Liver (tissue), 9 donors: ENCODE results near the gene PDCL3. TPM values are rescaled to one million over a fixed set of nuclear protein-coding genes. Genes with fewer than 3 reads are reported as not detected.

Experiments used
- DNase-seq: peaks from one replicate; pipeline ENCODE4 v3.0.0-alpha.2; 2017; ENCODE audit warnings: low spot score
- H3K27ac ChIP-seq, 2 donors: one replicate each; pipeline ENCODE4 v1.7.0; 2013; ENCODE audit warnings: inconsistent platforms in 2 of 2, low read length in 2 of 2, control low read depth in 1 of 2, low read depth in 1 of 2, mild to moderate bottlenecking in 1 of 2
- H3K27me3 ChIP-seq, 4 donors: one replicate each; pipeline versions ENCODE4 v1.6.1 to v1.7.0; 2013; ENCODE audit warnings: low read length in 3 of 4, inconsistent platforms in 1 of 4, mild to moderate bottlenecking in 1 of 4, moderate library complexity in 1 of 4; ENCODE audit not compliant: control insufficient read depth in 4 of 4, insufficient read depth in 4 of 4
- H3K36me3 ChIP-seq, 4 donors: one replicate each; pipeline versions ENCODE4 v1.6.1 to v1.7.0; 2013; ENCODE audit warnings: low read length in 3 of 4, mild to moderate bottlenecking in 3 of 4, low read depth in 1 of 4, moderate library complexity in 1 of 4; ENCODE audit not compliant: control insufficient read depth in 4 of 4, insufficient read depth in 3 of 4
- H3K4me1 ChIP-seq, 4 donors: one replicate each; pipeline versions ENCODE4 v1.6.1 to v1.7.0; 2013; ENCODE audit warnings: low read length in 3 of 4, mild to moderate bottlenecking in 3 of 4, moderate library complexity in 1 of 4; ENCODE audit not compliant: control insufficient read depth in 4 of 4, insufficient read depth in 4 of 4
- H3K4me3 ChIP-seq, 3 donors: one replicate each; pipeline versions ENCODE4 v1.6.1 to v1.7.0; 2013; ENCODE audit warnings: low read length in 3 of 3, control low read depth in 1 of 3, low read depth in 1 of 3, mild to moderate bottlenecking in 1 of 3
- H3K9ac ChIP-seq, 2 donors: one replicate each; pipeline ENCODE4 v1.7.0; 2013; ENCODE audit warnings: low read length in 2 of 2, mild to moderate bottlenecking in 2 of 2, moderate library complexity in 2 of 2, control low read depth in 1 of 2, low read depth in 1 of 2
- H3K9me3 ChIP-seq, 4 donors: one replicate each; pipeline versions ENCODE4 v1.6.1 to v1.7.0; 2013; ENCODE audit warnings: low read length in 3 of 4; ENCODE audit not compliant: control insufficient read depth in 4 of 4
- CTCF ChIP-seq: fragments of 150-350 bp; IDR thresholded peaks from 2 replicates; pipeline ENCODE4 v1.5.1; 2017; ENCODE audit warnings: improper control_type of control experiment, low read depth, low read length; ENCODE audit not compliant: missing input control
- EGR1 ChIP-seq, 2 donors: IDR thresholded peaks; 2 replicates each; pipeline ENCODE4 v1.6.1; 2016 to 2018; ENCODE audit warnings: antibody characterized with exemption in 2 of 2, low read depth in 2 of 2
- FOXA1 ChIP-seq: IDR thresholded peaks from 2 replicates; pipeline ENCODE4 v1.6.1; 2016; ENCODE audit warnings: antibody characterized with exemption
- HNF4A ChIP-seq, 2 donors: conservative IDR thresholded peaks; 2 replicates each; pipeline ENCODE4 v1.6.1; 2016; ENCODE audit warnings: antibody characterized with exemption in 2 of 2, mild to moderate bottlenecking in 2 of 2
- HNF4G ChIP-seq: IDR thresholded peaks from 2 replicates; pipeline ENCODE4 v1.6.1; 2016; ENCODE audit warnings: antibody characterized with exemption
- JUND ChIP-seq, 2 donors: IDR thresholded peaks; 2 replicates each; pipeline ENCODE4 v1.6.1; 2016; ENCODE audit warnings: antibody characterized with exemption in 2 of 2
- NR2F2 ChIP-seq: IDR thresholded peaks from 2 replicates; pipeline ENCODE4 v1.6.1; 2016; ENCODE audit warnings: antibody characterized with exemption
- RAD21 ChIP-seq, 2 donors: IDR thresholded peaks; 2 replicates each; pipeline ENCODE4 v1.6.1; 2016; ENCODE audit warnings: antibody characterized with exemption in 2 of 2, mild to moderate bottlenecking in 2 of 2
- REST ChIP-seq: IDR thresholded peaks from 2 replicates; pipeline ENCODE4 v1.6.1; 2016; ENCODE audit warnings: antibody characterized with exemption, mild to moderate bottlenecking
- RXRA ChIP-seq, 2 donors: IDR thresholded peaks; 2 replicates each; pipeline ENCODE4 v1.6.1; 2017 to 2018; ENCODE audit warnings: antibody characterized with exemption in 2 of 2, mild to moderate bottlenecking in 1 of 2
- TAF1 ChIP-seq: conservative IDR thresholded peaks from 2 replicates; pipeline ENCODE4 v1.6.1; 2016; ENCODE audit warnings: antibody characterized with exemption, mild to moderate bottlenecking
- YY1 ChIP-seq: IDR thresholded peaks from 2 replicates; pipeline ENCODE4 v1.6.1; 2016; ENCODE audit warnings: antibody characterized with exemption, mild to moderate bottlenecking
- ZBTB33 ChIP-seq: IDR thresholded peaks from 2 replicates; pipeline ENCODE4 v1.6.1; 2016; ENCODE audit warnings: antibody characterized with exemption
- WGBS: extraction: QIAGEN DNeasy Blood & Tissue Kit; methylation state at CpG from one replicate; pipeline ENCODE4 v1.1.7; 2013; 5-methylcytosine and 5-hydroxymethylcytosine counted together
- polyA plus RNA-seq, 2 donors: library from polyadenylated mRNA; stranded (reverse) in 1 of 2; unstranded in 1 of 2; fragments of 200-250 nt in 1 of 2; fragments of >200 nt in 1 of 2; fragmentation: Nextera tagmentation in 1 of 2; extraction: Ambion mirVana in 1 of 2; gene quantifications; one replicate each; pipeline versions ENCODE4 v1.2.1 to v1.2.3, GENCODE V29; 2013 to 2015
- total RNA-seq, 2 donors: library from RNA; depleted of rRNA; stranded (reverse); fragments of >200 nt; gene quantifications; one replicate each; pipeline ENCODE4 v1.2.3, GENCODE V29; 2014
- TF ChIP-seq, protein P1 (sequence below): IDR thresholded peaks from 2 replicates; pipeline ENCODE4 v1.6.1; 2016; ENCODE audit warnings: antibody characterized with exemption
- TF ChIP-seq, protein P2 (sequence below): IDR thresholded peaks from 2 replicates; pipeline ENCODE4 v1.6.1; 2016; ENCODE audit warnings: antibody characterized with exemption
- donor health status: healthy.
- donor health status: healthy.
- donor health status: healthy.
- donor health status: healthy.
- donor health status: healthy.

The PDCL3 gene
- total and polyA plus RNA-seq, 4 donors: 4.2 to 12.3 (median 7.0) TPM

- Histone ChIP-seq H3K4me1 (no peaks in the 10 kb centered on the region), H3K27me3 (no peaks in the 10 kb centered on the region), H3K27ac (no peak overlapping the region), H3K9ac (no peak overlapping the region), H3K4me3 (no peak overlapping the region), H3K36me3 (no peaks in the 10 kb centered on the region), H3K9me3 (no peaks in the 10 kb centered on the region)
- no peak for DNase-seq
- TF ChIP-seq RXRA (IDR thresholded peaks at IDR 0.05): no peak
- TF ChIP-seq ZBTB33: no peak
- TF ChIP-seq NR2F2: no peak
- no peak for TF ChIP-seq TAF1
- TF ChIP-seq, protein P1, sequence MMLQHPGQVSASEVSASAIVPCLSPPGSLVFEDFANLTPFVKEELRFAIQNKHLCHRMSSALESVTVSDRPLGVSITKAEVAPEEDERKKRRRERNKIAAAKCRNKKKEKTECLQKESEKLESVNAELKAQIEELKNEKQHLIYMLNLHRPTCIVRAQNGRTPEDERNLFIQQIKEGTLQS: no peak
- TF ChIP-seq REST: no peak
- TF ChIP-seq CTCF: no peak
- no peak for TF ChIP-seq RAD21 (IDR thresholded peaks at IDR 0.05)
- TF ChIP-seq EGR1 (IDR thresholded peaks at IDR 0.05; ENCODE audit: low read depth in 2 of 2): no peak
- 96% methylated on average over 6 of the region's 6 CpGs for WGBS
Measured at GRCh38 chr2:100542418-100542817, 20.4 kb upstream of the PDCL3 start.

DNA sequence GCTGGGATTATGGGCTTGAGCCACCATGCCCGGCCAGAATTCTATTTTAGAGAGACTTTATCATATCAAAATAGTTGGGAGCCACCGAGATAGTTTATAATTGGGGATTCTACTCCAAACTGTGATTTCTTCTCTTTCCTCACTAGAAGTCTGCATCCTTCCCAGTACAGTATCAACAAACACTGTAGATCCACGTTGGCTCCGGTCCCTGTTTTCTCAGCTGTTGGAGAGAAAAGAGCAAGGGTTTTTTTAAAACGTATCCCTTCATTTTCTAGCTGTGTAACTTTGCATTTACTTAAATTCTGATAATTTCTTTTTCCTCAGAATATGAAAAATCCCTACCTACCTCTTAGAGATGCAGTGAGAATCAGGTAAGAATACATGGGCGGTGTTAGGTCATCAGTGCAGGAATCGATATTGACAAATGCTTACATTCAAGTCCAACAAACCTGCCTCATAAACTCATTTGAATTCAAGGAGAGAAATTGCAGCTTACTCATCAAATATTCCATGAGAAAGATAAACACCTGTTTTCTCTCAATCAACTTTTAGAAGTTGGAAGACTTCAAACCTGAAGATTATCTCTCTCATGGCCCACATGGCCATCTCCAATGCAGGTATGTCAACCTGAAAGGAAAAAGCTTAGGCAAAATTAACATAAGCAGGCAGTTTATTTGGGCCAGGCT, 17.7 kb upstream of the PDCL3 start:
- H3K4me3 ChIP-seq: no peak overlapping the region
- no peak overlapping the region for H3K9ac ChIP-seq
- H3K36me3 ChIP-seq: no peaks in the 10 kb centered on the region
- 71% methylated on average over 7 of the region's 7 CpGs for WGBS
- no peaks in the 10 kb centered on the region for H3K4me1 ChIP-seq
- no peak for DNase-seq
- no peak overlapping the region for H3K27ac ChIP-seq
- no peaks in the 10 kb centered on the region for H3K27me3 ChIP-seq
- H3K9me3 ChIP-seq: no peaks in the 10 kb centered on the region
- TF ChIP-seq RAD21 (IDR thresholded peaks at IDR 0.05) (no peak), ZBTB33 (no peak), REST (no peak), RXRA (IDR thresholded peaks at IDR 0.05) (no peak), FOXA1 (no peak), HNF4A (conservative IDR thresholded peaks at IDR 0.05) (no peak), EGR1 (IDR thresholded peaks at IDR 0.05; ENCODE audit: low read depth in 2 of 2) (no peak), YY1 (no peak), JUND (IDR thresholded peaks at IDR 0.05) (no peak), HNF4G (no peak)
- TF ChIP-seq, protein P2, sequence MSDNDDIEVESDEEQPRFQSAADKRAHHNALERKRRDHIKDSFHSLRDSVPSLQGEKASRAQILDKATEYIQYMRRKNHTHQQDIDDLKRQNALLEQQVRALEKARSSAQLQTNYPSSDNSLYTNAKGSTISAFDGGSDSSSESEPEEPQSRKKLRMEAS: no peak
- TF ChIP-seq, protein P1: no peak
